Prostate gland (tissue), 2 donors: ENCODE results near the gene DPY19L1.

Experiments used
- POLR2A ChIP-seq: fragments of 450-650 bp; IDR thresholded peaks from one replicate; pipeline ENCODE4 v1.6.1; 2016; ENCODE audit warnings: antibody characterized with exemption, mild to moderate bottlenecking
- POLR2AphosphoS5 ChIP-seq: sonication (generic); formaldehyde crosslinking; IDR thresholded peaks from one replicate; pipeline ENCODE4 v1.6.1; 2017; ENCODE audit warnings: antibody characterized with exemption
- TF ChIP-seq, protein P1 (sequence below), 4 experiments: fragments of 200-600 bp in 2 of 4; fragments of 450-650 bp in 2 of 4; sonication (generic) in 2 of 4; IDR thresholded peaks; 1 replicate in 3 of 4; 2 replicates in 1 of 4; pipeline ENCODE4 v1.5.1; 2016 to 2019; ENCODE audit warnings: antibody characterized with exemption in 4 of 4, mild to moderate bottlenecking in 2 of 4, moderate library complexity in 2 of 4

DNA sequence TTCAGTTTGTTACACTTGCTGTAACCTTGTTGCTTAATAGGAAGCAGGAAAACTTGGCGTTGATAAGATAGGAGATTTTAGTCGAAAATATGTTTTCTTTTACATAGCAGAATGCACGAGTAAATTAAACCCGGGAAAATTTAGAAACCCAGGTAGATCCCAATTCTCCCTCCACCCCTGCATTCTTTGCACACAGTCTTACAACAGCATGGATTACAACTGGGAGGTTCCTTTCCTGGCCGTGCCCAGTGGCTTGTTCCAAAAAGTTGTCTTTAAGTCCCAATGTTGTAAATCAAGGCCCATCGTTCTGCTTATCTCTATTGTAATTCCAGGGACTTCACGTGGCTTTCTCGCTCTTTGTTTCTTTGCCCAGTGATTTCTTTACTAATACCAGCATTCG lies 1.1 kb upstream of the DPY19L1 start:
- TF ChIP-seq POLR2AphosphoS5 (no peak), POLR2A (no peak)
- TF ChIP-seq, protein P1, sequence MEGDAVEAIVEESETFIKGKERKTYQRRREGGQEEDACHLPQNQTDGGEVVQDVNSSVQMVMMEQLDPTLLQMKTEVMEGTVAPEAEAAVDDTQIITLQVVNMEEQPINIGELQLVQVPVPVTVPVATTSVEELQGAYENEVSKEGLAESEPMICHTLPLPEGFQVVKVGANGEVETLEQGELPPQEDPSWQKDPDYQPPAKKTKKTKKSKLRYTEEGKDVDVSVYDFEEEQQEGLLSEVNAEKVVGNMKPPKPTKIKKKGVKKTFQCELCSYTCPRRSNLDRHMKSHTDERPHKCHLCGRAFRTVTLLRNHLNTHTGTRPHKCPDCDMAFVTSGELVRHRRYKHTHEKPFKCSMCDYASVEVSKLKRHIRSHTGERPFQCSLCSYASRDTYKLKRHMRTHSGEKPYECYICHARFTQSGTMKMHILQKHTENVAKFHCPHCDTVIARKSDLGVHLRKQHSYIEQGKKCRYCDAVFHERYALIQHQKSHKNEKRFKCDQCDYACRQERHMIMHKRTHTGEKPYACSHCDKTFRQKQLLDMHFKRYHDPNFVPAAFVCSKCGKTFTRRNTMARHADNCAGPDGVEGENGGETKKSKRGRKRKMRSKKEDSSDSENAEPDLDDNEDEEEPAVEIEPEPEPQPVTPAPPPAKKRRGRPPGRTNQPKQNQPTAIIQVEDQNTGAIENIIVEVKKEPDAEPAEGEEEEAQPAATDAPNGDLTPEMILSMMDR (IDR thresholded peaks at IDR 0.05): no peak
